ENCODE results near the gene PISD. TPM values are rescaled to one million over a fixed set of nuclear protein-coding genes. Genes with fewer than 3 reads are reported as not detected.

The PISD gene
- total and polyA plus RNA-seq, 12 donors = 25.1 to 99.5 (median 64.8) TPM

GRCh38 chr22:31647523-31648320 lies 14.3 kb downstream of the PISD start:
- no peak for TF ChIP-seq POLR2A (IDR thresholded peaks at IDR 0.05)
- no peak for TF ChIP-seq CTCF (IDR thresholded peaks at IDR 0.05)
- intact Hi-C loops (cut with DNase I) = no loop called here
- Histone ChIP-seq H3K27me3 (no peaks in the 10 kb centered on the region), H3K4me1 (replicated peaks in 1 of 2) (peaks cover 16 to 21% of the 10 kb centered on the region in 2 donors), H3K9me3 (replicated peaks in 1 of 3) (no peaks in the 10 kb centered on the region), H3K27ac (peak overlapping the region in 3 of 5 donors; percentile 78 to 87 (median 85)), H3K36me3 (replicated peaks in 1 of 2) (peaks cover 0 to 3% of the 10 kb centered on the region in 2 donors), H3K4me3 (no peak overlapping the region)
- no peak for DNase-seq
- 88 to 97% (median 89%) methylated on average over 11 of the region's 11 CpGs for WGBS, 4 donors

- Histone ChIP-seq H3K9me3 (replicated peaks in 1 of 3) (no peaks in the 10 kb centered on the region), H3K27me3 (no peaks in the 10 kb centered on the region), H3K4me1 (replicated peaks in 1 of 2) (peaks cover 16 to 21% of the 10 kb centered on the region in 2 donors), H3K36me3 (replicated peaks in 1 of 2) (peaks cover 0 to 3% of the 10 kb centered on the region in 2 donors), H3K27ac (peak overlapping the region; percentile 34 to 87 (median 78)), H3K4me3 (no peak overlapping the region)
- no peak for TF ChIP-seq POLR2A (IDR thresholded peaks at IDR 0.05)
- no peak for TF ChIP-seq CTCF (IDR thresholded peaks at IDR 0.05)
- WGBS, 4 donors = 94 to 100% (median 96%) methylated on average over 3 of the region's 3 CpGs
- intact Hi-C loops (cut with DNase I) = no loop called here
- DNase-seq = no peak
Measured at GRCh38 chr22:31647066-31647465, 14.9 kb downstream of the PISD start.

DNA sequence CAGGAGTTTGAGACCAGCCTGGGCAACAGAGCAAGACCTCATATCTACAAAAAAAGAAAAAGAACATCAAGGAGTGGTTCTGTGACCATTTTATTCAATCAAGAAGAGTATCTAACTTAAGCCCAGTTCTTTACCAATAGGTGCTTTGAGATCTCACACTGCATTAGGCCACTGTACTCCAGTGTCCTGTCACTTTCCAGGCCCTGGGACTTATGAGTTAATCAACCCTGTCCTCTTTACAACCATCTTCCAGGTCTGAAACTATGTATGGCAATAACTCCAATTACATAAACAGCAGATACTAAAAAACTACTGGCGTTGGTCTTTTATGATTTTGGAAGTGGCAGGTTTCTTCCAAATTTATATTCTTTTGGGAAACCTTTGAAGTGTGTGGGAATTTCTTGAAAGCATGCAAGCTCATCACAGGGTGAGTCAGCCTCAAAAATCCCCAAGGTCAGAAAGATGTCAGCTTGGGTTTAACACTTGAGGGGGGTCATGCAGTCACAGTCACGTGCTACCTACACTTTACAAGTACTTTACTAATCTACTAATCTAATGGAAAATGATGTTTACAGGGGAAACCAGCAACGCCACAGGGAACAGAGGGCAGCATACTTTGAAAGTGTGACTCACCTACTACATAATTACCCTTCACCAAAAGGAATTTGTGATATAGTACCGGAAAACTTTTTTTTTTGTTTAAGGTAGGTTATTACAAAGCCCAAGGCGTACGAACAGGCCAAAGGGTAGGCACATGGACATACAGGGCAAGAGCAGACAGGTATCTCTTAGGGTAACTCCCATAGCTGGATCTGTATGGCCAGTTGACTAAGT lies 15.6 kb downstream of the PISD start:
- intact Hi-C loops (cut with DNase I) = no loop called here
- H3K4me1 ChIP-seq (replicated peaks in 1 of 2) = peaks cover 16 to 21% of the 10 kb centered on the region in 2 donors
- no peak overlapping the region for H3K4me3 ChIP-seq
- H3K27me3 ChIP-seq = no peaks in the 10 kb centered on the region
- DNase-seq = peak; percentile 57 to 89 (median 84)
- WGBS, 4 donors = 49 to 60% (median 54%) methylated on average over 6 of the region's 6 CpGs
- peaks cover 0 to 3% of the 10 kb centered on the region in 2 donors for H3K36me3 ChIP-seq (replicated peaks in 1 of 2)
- peak overlapping the region; percentile 34 to 87 (median 78) for H3K27ac ChIP-seq
- no peaks in the 10 kb centered on the region for H3K9me3 ChIP-seq (replicated peaks in 1 of 3)
- TF ChIP-seq CTCF (IDR thresholded peaks at IDR 0.05) (no peak), POLR2A (IDR thresholded peaks at IDR 0.05) (peak in 1 of 2 donors; percentile 35)

DNA sequence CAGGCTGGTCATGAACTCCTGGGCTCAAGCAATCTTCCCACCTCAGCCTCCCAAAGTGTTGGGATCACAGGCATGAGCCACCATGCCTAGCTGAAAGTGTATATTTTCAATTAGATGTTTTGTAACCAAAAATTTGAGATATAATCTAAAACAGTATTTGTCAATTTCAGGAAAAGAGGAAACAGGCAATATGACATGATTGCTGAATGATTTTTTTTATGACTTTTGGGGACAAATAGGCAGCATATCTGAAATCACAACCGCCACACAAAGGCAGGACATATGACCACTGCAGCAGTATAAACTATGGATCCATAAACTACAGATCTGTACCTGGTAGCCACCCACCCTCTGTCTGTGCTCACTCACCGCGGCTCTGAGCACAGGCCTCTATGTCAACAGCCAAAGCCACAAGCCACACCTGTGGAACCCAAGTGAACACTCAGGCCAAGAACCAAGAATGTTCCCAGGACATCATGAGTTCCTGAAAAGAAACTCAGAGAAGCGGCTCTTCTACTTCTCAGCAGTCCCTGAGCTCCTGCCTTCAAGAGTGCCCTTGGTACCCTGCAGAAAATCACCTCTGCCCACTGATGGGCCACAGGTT lies 22.5 kb downstream of the PISD start:
- 77 to 83% (median 80%) methylated on average over 4 of the region's 4 CpGs for WGBS, 4 donors
- peak overlapping the region in 1 of 5 donors; percentile 3 for H3K27ac ChIP-seq
- intact Hi-C loops (cut with DNase I) = no loop called here
- H3K27me3 ChIP-seq = no peaks in the 10 kb centered on the region
- TF ChIP-seq POLR2A (IDR thresholded peaks at IDR 0.05) (no peak), CTCF (IDR thresholded peaks at IDR 0.05) (no peak)
- no peaks in the 10 kb centered on the region for H3K36me3 ChIP-seq (replicated peaks in 1 of 2)
- H3K4me1 ChIP-seq (replicated peaks in 1 of 2) = no peaks in the 10 kb centered on the region
- H3K9me3 ChIP-seq (replicated peaks in 1 of 3) = no peaks in the 10 kb centered on the region
- DNase-seq = no peak
- H3K4me3 ChIP-seq = no peak overlapping the region

All from adrenal gland (tissue), 12 donors.